ENCODE measurements around the gene ASB8. TPM values are rescaled to one million over a fixed set of nuclear protein-coding genes. Genes with fewer than 3 reads are reported as not detected.

ASB8 gene
- total RNA-seq, 1 donor from 2014 or later = 24.8 TPM

DNA sequence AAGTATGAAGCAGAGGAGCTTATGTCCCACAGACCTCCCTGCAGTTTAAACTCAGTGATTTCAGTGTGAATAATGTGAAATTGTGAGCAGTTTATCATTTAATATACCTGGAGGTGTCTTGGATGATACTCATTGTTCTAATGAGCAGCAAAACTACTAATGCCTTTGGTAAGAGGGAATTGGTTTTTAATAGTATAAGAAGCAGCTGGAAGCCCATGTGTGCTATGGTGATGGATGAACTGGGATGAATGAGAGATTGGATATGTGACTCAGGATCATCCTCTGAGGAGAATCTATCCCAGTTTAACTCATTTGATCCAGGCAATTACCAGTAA is 19.1 kb upstream of the ASB8 start:
- Mint-ChIP-seq H3K4me1 (peaks cover 21% of the 10 kb centered on the region), H3K27me3 (ENCODE audit: low read depth) (peaks cover 23% of the 10 kb centered on the region), H3K27ac (peak overlapping the region; percentile 93), H3K36me3 (no peaks in the 10 kb centered on the region), H3K9me3 (no peaks in the 10 kb centered on the region), H3K4me3 (no peak overlapping the region)
- no peak for TF ChIP-seq CTCF (IDR thresholded peaks at IDR 0.05; ENCODE audit: unreplicated experiment)
- no peak for DNase-seq (ENCODE audit: low spot score in 2 of 2, unreplicated experiment in 2 of 2)

DNA sequence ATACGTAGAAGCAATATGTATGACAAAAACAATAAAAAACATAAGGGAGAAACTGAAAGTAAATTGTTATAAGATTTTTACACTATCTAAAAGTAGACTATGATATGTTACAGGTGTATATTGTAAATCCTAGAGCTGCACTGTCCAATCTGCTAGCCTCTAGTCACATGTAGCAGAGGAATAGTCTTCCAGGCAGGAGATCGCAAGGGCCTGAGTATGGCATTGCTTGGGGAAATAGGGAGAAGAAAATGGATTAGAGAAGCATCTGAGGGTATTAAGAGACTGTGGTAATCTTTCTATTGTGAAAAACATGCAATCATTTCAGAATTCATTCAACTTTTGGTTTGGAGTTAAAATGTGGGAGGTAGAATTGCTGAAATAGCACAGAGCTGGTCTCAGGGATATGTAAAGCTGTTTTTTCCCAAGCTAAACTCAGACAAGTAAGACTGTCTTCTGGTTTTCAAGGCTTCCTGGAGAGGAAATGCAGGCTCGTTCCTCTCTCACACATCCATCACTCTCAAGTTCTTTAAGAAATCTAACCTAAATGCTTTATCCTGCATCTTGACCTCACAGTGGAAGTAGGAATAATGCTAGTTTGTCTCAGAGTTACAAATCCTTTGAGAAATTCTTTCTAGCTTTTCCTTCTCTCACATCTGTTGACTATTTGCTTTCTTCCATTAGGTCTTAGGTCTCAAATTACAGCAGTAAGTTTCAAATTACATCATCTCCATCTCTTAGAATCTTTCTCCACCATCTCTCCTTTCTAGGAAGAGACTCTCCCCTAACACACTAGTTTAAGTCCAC is 18.5 kb upstream of the ASB8 start:
- TF ChIP-seq CTCF (IDR thresholded peaks at IDR 0.05; ENCODE audit: unreplicated experiment) = no peak
- DNase-seq (ENCODE audit: low spot score in 2 of 2, unreplicated experiment in 2 of 2) = no peak
- Mint-ChIP-seq H3K4me3 (peak overlapping the region; percentile 4), H3K36me3 (no peaks in the 10 kb centered on the region), H3K9me3 (no peaks in the 10 kb centered on the region), H3K27ac (peak overlapping the region; percentile 93), H3K27me3 (ENCODE audit: low read depth) (peaks cover 18% of the 10 kb centered on the region), H3K4me1 (peaks cover 21% of the 10 kb centered on the region)

GRCh38 chr12:48169011-48169410 is 11.7 kb upstream of the ASB8 start:
- DNase-seq (ENCODE audit: low spot score in 2 of 2, unreplicated experiment in 2 of 2) = no peak
- no peaks in the 10 kb centered on the region for H3K4me1 Mint-ChIP-seq
- peaks cover 10% of the 10 kb centered on the region for H3K27me3 Mint-ChIP-seq (ENCODE audit: low read depth)
- no peaks in the 10 kb centered on the region for H3K9me3 Mint-ChIP-seq
- TF ChIP-seq CTCF (IDR thresholded peaks at IDR 0.05; ENCODE audit: unreplicated experiment) = no peak
- no peak overlapping the region for H3K4me3 Mint-ChIP-seq
- no peaks in the 10 kb centered on the region for H3K36me3 Mint-ChIP-seq
- H3K27ac Mint-ChIP-seq = no peak overlapping the region

DNA sequence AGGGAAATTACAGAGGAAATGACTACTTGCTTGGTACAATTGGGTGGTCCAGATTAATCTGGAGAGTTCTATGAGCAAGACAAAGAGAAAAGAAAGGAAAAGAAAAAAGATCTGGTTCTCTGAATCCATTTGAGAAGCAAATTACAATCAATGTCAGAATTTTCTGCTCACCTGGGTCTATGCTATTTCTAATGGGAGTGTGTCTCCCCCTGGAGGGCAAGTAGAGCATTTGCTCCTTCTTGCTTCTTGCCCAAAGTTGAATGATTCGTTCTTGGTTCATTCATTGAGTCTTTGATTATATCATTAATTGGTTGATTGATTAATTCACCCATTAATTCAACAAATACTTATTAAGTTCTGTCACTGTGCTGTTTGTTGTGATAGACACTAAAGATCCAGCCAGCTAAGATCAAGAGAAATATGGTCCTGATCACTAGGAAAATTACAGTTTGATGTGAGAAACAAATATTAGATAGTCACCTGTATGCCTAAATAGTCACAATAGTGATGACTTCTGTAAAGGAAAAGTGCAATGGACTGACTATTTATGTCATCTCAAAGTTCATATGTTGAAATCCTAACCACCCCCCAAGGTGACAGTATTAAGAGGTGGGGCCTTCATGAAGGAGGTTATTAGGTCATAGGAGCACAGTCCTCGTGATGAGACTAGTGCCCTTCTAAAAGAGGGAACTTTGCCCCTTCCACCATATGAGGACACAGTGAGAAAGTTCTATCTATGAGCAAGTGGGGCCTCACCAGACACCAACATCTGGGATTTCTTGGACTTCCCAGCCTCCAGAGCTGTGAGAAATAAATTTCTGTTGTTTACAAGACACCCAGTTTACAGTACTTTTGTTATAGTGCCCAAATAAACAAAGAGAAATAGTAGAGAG is 8.0 kb upstream of the ASB8 start:
- H3K9me3 Mint-ChIP-seq = no peaks in the 10 kb centered on the region
- no peak overlapping the region for H3K27ac Mint-ChIP-seq
- DNase-seq (ENCODE audit: low spot score in 2 of 2, unreplicated experiment in 2 of 2) = no peak
- TF ChIP-seq CTCF (IDR thresholded peaks at IDR 0.05; ENCODE audit: unreplicated experiment) = peak; percentile 80
- H3K4me3 Mint-ChIP-seq = no peak overlapping the region
- H3K27me3 Mint-ChIP-seq (ENCODE audit: low read depth) = peaks cover 10% of the 10 kb centered on the region
- H3K4me1 Mint-ChIP-seq = no peaks in the 10 kb centered on the region
- H3K36me3 Mint-ChIP-seq = no peaks in the 10 kb centered on the region

- peaks cover 10% of the 10 kb centered on the region for H3K27me3 Mint-ChIP-seq (ENCODE audit: low read depth)
- no peak for TF ChIP-seq CTCF (IDR thresholded peaks at IDR 0.05; ENCODE audit: unreplicated experiment)
- no peak overlapping the region for H3K4me3 Mint-ChIP-seq
- H3K36me3 Mint-ChIP-seq = no peaks in the 10 kb centered on the region
- no peak for DNase-seq (ENCODE audit: low spot score in 2 of 2, unreplicated experiment in 2 of 2)
- H3K9me3 Mint-ChIP-seq = no peaks in the 10 kb centered on the region
- H3K27ac Mint-ChIP-seq = no peak overlapping the region
- H3K4me1 Mint-ChIP-seq = no peaks in the 10 kb centered on the region
Observed at GRCh38 chr12:48164451-48164850, 7.1 kb upstream of the ASB8 start.

Data from mesothelial cell of epicardium (in vitro differentiated cells).